GM18498 (cell line): ENCODE measurements around the gene IFIT2.
"Not testable (repeated sequence)": the region's sequence is repeated elsewhere in the genome, so short reads cannot be mapped to it uniquely, and the experiment has no call there.

Source experiments
- ATAC-seq: cut with Tn5 transposase; IDR thresholded peaks from one replicate; pipeline ENCODE4 v1.9.1; 2021; ENCODE audit warnings: mild to moderate bottlenecking, moderate library complexity; ENCODE audit not compliant: unreplicated experiment

Gene IFIT2

GRCh38 chr10:89301721-89302445 is at the start of gene IFIT2:
TSS of gene IFIT2 (plus strand) at chr10:89302046. CDS start at chr10:89302124, 78 bp downstream.
- ATAC-seq: peak; percentile 76

GRCh38 chr10:89252225-89252585 is 49.6 kb upstream of the IFIT2 start:
- ATAC-seq: no peak

- ATAC-seq: not testable (repeated sequence)
Measured at GRCh38 chr10:89255091-89255579, 46.7 kb upstream of the IFIT2 start.

- no peak for ATAC-seq
Measured at GRCh38 chr10:89255793-89256192, 46.1 kb upstream of the IFIT2 start.

GRCh38 chr10:89256340-89256739 is 45.5 kb upstream of the IFIT2 start:
- no peak for ATAC-seq

- ATAC-seq: no peak
Measured at GRCh38 chr10:89256962-89257361, 44.9 kb upstream of the IFIT2 start.

- ATAC-seq: no peak
Measured at GRCh38 chr10:89257581-89257980, 44.3 kb upstream of the IFIT2 start.

GRCh38 chr10:89258881-89259280 is 43.0 kb upstream of the IFIT2 start:
- ATAC-seq: no peak

- ATAC-seq: no peak
Measured at GRCh38 chr10:89262086-89263051, 39.5 kb upstream of the IFIT2 start.

GRCh38 chr10:89263091-89263490 is 38.8 kb upstream of the IFIT2 start:
- ATAC-seq: no peak

- ATAC-seq: no peak
Measured at GRCh38 chr10:89263531-89263930, 38.3 kb upstream of the IFIT2 start.

- ATAC-seq: no peak
Measured at GRCh38 chr10:89266721-89267453, 35.0 kb upstream of the IFIT2 start.

GRCh38 chr10:89269433-89270152 is 32.3 kb upstream of the IFIT2 start:
- ATAC-seq: no peak

- ATAC-seq: no peak
Measured at GRCh38 chr10:89270153-89270483, 31.7 kb upstream of the IFIT2 start.

- ATAC-seq: no peak
Measured at GRCh38 chr10:89271532-89271931, 30.3 kb upstream of the IFIT2 start.

- no peak for ATAC-seq
Measured at GRCh38 chr10:89273680-89274079, 28.2 kb upstream of the IFIT2 start.

GRCh38 chr10:89274928-89275327 is 26.9 kb upstream of the IFIT2 start:
- no peak for ATAC-seq

- no peak for ATAC-seq
Measured at GRCh38 chr10:89275383-89275782, 26.5 kb upstream of the IFIT2 start.

GRCh38 chr10:89278034-89278535 is 23.8 kb upstream of the IFIT2 start:
- ATAC-seq: no peak

GRCh38 chr10:89278900-89279392 is 22.9 kb upstream of the IFIT2 start:
- no peak for ATAC-seq
